Osteoblast (primary cell): Measurements from ENCODE around the gene PROK1. TPM values are rescaled to one million over a fixed set of nuclear protein-coding genes. Genes with fewer than 3 reads are reported as not detected.

Experiments
- DNase-seq: peaks from one replicate; pipeline ENCODE4 v3.0.0; 2011; ENCODE audit warnings: low spot score, mixed read lengths; ENCODE audit not compliant: insufficient read length; ENCODE audit errors: missing footprints
- H2AFZ ChIP-seq: 2 replicates; pipeline ENCODE4 v1.6.0; 2011; ENCODE audit warnings: mild to moderate bottlenecking, low read length
- H3K27ac ChIP-seq: 2 replicates; pipeline ENCODE4 v1.5.1; 2011; ENCODE audit warnings: mild to moderate bottlenecking, low read depth, low read length, moderate library complexity
- H3K27me3 ChIP-seq: 2 replicates; pipeline ENCODE4 v1.6.0; 2012; ENCODE audit warnings: mild to moderate bottlenecking, control low read depth, inconsistent platforms, low read length, moderate library complexity; ENCODE audit not compliant: insufficient read depth
- H3K36me3 ChIP-seq: 2 replicates; pipeline ENCODE4 v1.5.1; 2011; ENCODE audit warnings: mild to moderate bottlenecking, low read length, control low read depth, moderate library complexity; ENCODE audit not compliant: insufficient read depth
- H3K4me1 ChIP-seq: 2 replicates; pipeline ENCODE4 v1.5.1; 2011; ENCODE audit warnings: mild to moderate bottlenecking, low read length, control low read depth, moderate library complexity; ENCODE audit not compliant: insufficient read depth
- H3K4me2 ChIP-seq: 2 replicates; pipeline ENCODE4 v1.6.0; 2011; ENCODE audit warnings: mild to moderate bottlenecking, low read length; ENCODE audit not compliant: insufficient read depth
- H3K4me3 ChIP-seq: fragments of 200-600 bp; sonication (generic); 3 replicates; pipeline ENCODE4 v1.5.1; 2012; ENCODE audit warnings: mild to moderate bottlenecking, low read length, inconsistent platforms; ENCODE audit not compliant: insufficient read depth
- H3K79me2 ChIP-seq: 2 replicates; pipeline ENCODE4 v1.6.0; 2012; ENCODE audit warnings: mild to moderate bottlenecking, low read length, control low read depth, inconsistent platforms; ENCODE audit not compliant: insufficient read depth
- H3K9me3 ChIP-seq: 2 replicates; pipeline ENCODE4 v1.5.1; 2011; ENCODE audit warnings: low read depth, low read length, control low read depth
- H4K20me1 ChIP-seq: 2 replicates; pipeline ENCODE4 v1.6.0; 2012; ENCODE audit warnings: mild to moderate bottlenecking, low read length, control low read depth; ENCODE audit not compliant: insufficient read depth
- total RNA-seq: library from RNA; depleted of rRNA; stranded (reverse); fragments of >200 nt; gene quantifications from 2 replicates; pipeline ENCODE4 v1.2.3, GENCODE V29; 2012
- TF ChIP-seq, protein P1 (sequence below): IDR thresholded peaks from 2 replicates; pipeline ENCODE4 v1.5.1; 2011; ENCODE audit warnings: mild to moderate bottlenecking, low read depth, low read length, moderate library complexity; ENCODE audit errors: extremely low read depth

Gene PROK1
- total RNA-seq, 1 donor = not detected

DNA sequence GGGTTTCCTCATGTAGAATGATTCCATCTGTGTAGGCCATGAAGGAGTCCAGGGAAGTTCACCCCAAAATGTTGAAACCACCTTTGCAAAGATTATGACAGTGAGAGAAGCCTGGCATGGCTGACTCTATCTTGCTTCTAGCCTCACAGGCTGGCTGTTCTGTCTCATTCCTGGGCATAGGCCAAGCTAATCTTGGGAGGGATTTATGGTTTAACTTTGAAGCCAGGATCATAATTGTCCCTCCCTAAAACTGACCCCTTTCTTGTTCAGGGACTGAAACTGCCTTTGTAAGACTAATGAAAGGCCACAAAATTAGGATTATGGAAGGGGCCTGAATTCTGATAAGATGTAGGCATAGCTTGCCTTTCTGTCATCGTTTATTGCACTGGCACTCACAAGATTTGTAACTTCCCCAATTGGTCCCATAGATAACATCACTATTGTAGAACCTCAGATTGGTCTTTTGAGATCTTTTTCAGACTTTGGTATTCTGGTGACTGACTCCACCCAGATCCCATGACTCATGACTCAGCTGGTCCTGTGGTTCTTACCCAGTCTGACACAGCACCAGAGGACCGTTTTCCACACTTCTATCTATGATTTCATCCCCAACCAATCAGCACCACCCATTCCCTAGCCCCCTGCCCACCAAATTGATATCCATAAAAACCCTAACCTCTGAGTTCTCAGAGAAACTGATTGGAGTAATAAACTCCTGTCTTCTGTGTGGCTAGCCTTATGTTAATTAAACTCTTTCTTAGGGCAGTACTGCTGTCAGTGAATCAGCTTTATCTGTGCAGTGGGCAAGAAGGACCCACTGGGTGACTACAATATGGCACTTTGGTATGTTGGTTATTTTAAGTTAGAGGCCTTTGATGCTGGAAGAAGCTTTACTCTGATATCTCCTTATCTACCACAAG, 29.8 kb upstream of the PROK1 start:
- Histone ChIP-seq H2AFZ (no peak overlapping the region), H3K27me3 (peaks cover 5% of the 10 kb centered on the region), H3K36me3 (no peaks in the 10 kb centered on the region), H3K4me1 (no peaks in the 10 kb centered on the region), H3K4me2 (no peak overlapping the region), H3K27ac (no peak overlapping the region), H3K79me2 (no peaks in the 10 kb centered on the region), H3K9me3 (no peaks in the 10 kb centered on the region), H3K4me3 (no peak overlapping the region), H4K20me1 (no peaks in the 10 kb centered on the region)
- peak; percentile 74 for DNase-seq
- TF ChIP-seq, protein P1, sequence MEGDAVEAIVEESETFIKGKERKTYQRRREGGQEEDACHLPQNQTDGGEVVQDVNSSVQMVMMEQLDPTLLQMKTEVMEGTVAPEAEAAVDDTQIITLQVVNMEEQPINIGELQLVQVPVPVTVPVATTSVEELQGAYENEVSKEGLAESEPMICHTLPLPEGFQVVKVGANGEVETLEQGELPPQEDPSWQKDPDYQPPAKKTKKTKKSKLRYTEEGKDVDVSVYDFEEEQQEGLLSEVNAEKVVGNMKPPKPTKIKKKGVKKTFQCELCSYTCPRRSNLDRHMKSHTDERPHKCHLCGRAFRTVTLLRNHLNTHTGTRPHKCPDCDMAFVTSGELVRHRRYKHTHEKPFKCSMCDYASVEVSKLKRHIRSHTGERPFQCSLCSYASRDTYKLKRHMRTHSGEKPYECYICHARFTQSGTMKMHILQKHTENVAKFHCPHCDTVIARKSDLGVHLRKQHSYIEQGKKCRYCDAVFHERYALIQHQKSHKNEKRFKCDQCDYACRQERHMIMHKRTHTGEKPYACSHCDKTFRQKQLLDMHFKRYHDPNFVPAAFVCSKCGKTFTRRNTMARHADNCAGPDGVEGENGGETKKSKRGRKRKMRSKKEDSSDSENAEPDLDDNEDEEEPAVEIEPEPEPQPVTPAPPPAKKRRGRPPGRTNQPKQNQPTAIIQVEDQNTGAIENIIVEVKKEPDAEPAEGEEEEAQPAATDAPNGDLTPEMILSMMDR = no peak

DNA sequence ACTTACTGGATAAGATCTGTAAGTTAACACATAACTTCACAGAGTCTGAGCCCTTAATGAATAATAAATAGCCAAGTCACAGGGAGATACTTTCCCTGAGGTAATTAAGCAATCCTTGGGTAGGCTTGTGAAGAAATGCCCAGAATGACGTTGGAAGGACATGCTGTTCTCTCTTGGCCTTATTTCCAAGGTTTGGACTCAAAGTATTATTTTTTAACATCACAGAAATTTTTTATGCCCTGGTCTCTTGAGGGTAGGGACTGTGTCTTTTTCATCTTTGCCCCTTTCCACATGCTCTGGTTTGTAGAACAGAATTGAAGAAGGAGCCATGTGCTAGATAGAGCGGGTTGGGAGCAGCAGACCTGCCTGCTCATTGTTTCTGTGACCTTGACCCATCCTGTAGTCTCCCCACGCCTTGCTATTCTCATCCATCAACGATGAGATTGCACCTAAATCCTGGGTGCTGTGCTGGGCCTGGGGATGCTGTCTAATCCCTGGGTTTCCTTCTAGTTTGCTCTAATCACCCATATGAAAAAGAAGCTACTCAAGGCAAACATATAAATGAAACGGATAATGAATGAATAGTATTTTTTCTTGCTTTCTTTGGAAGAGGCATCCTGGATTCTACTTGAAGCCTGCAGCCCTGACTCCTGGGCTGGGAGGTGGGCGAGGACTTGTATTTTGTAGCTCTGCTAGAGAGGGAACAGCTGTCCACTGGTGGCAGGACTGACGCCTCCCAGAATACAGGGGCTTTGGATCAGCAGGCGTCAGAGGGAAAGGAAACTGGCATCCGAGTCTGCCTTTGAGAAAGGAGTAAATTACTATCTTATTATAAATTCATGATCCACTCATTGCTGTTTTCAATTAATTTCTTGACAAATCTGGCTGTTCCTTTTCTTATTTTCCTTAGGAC, 26.0 kb upstream of the PROK1 start:
- DNase-seq = no peak
- TF ChIP-seq, protein P1 = no peak
- no peak overlapping the region for H2AFZ ChIP-seq

DNA sequence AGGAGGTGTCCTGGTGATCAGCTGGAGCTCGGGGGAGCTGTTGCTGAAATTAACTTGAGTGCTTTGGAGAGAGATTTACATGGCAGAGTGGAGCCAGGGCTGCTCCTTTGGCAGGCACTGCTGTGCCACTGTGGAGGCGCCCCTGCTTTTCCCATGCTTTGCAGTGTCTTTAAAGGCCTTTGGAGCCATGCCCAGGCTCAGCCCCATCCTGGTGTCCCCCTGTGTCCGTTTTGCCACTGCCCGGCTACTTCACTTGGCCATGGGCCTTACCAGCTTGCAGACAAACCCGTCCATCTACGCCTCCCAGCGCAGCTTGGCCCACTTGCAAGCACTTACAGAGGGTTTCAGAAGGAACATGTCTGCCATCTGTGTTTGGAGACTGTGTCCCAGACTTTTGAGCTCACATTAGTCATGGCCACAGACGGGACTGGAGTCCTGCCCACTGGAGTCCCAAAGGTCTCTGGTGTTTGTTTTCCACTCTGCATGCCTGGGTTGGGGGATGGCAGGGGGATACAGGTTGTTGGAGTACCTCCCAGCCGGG, 25.3 kb upstream of the PROK1 start:
- TF ChIP-seq, protein P1 = no peak
- Histone ChIP-seq H3K79me2 (no peaks in the 10 kb centered on the region), H3K4me2 (no peak overlapping the region), H4K20me1 (no peaks in the 10 kb centered on the region), H3K27ac (no peak overlapping the region), H2AFZ (peak overlapping the region; percentile 68), H3K4me1 (no peaks in the 10 kb centered on the region), H3K27me3 (peaks cover 16% of the 10 kb centered on the region), H3K4me3 (no peak overlapping the region), H3K36me3 (no peaks in the 10 kb centered on the region), H3K9me3 (no peaks in the 10 kb centered on the region)
- DNase-seq = no peak

More for the DNA sequence above, 26.0 kb upstream of the PROK1 start:
- Histone ChIP-seq H3K36me3 (no peaks in the 10 kb centered on the region), H3K4me1 (no peaks in the 10 kb centered on the region), H3K4me2 (no peak overlapping the region), H3K9me3 (no peaks in the 10 kb centered on the region), H3K4me3 (no peak overlapping the region), H3K27me3 (peaks cover 9% of the 10 kb centered on the region), H3K79me2 (no peaks in the 10 kb centered on the region), H3K27ac (no peak overlapping the region), H4K20me1 (no peaks in the 10 kb centered on the region)
